Hepatocyte (in vitro differentiated cells): ENCODE data around the gene EPHB2.

Source experiments
- EZH2 ChIP-seq: fragments of 200-600 bp; sonication (generic); IDR thresholded peaks from 2 replicates; pipeline ENCODE4 v1.6.1; 2016; ENCODE audit warnings: antibody characterized with exemption, mild to moderate bottlenecking, borderline replicate concordance
- EZH2phosphoT487 ChIP-seq: fragments of 200-600 bp; sonication (generic); IDR thresholded peaks from one replicate; pipeline ENCODE4 v1.6.1; 2018; ENCODE audit warnings: antibody characterized with exemption, mild to moderate bottlenecking, low read depth, moderate library complexity; ENCODE audit not compliant: unreplicated experiment, severe bottlenecking

- no peak for TF ChIP-seq EZH2phosphoT487
- no peak for TF ChIP-seq EZH2
Observed at GRCh38 chr1:22866868-22867267, 156.2 kb downstream of the EPHB2 start.
